AG09309 (cell line): ENCODE data around the gene APOH.

Experiments
- DNase-seq: peaks from one replicate; pipeline ENCODE4 v3.0.0-alpha.2; 2010; ENCODE audit warnings: low read depth
- H3K4me3 ChIP-seq: 2 replicates; pipeline ENCODE4 v1.5.1; 2011; ENCODE audit warnings: mild to moderate bottlenecking, low read depth, low read length, moderate library complexity; ENCODE audit not compliant: control insufficient read depth
- CTCF ChIP-seq: IDR thresholded peaks from 2 replicates; pipeline ENCODE4 v1.5.1; 2011; ENCODE audit warnings: mild to moderate bottlenecking, low read depth, low read length, inconsistent platforms; ENCODE audit not compliant: insufficient read depth, control insufficient read depth; ENCODE audit errors: missing control alignments

The APOH gene

GRCh38 chr17:66271512-66271911 lies 42.3 kb upstream of the APOH start:
- no peak for TF ChIP-seq CTCF
- no peak for DNase-seq
- no peak overlapping the region for H3K4me3 ChIP-seq

- H3K4me3 ChIP-seq: no peak overlapping the region
- no peak for DNase-seq
- no peak for TF ChIP-seq CTCF
These were observed 40.9 kb upstream of the APOH start for GRCh38 chr17:66270106-66270505.

GRCh38 chr17:66268247-66268927 lies 39.2 kb upstream of the APOH start:
- DNase-seq: no peak
- no peak for TF ChIP-seq CTCF
- no peak overlapping the region for H3K4me3 ChIP-seq

- DNase-seq: no peak
- no peak for TF ChIP-seq CTCF
- no peak overlapping the region for H3K4me3 ChIP-seq
These were observed 35.5 kb upstream of the APOH start for GRCh38 chr17:66264696-66265095.

- no peak for TF ChIP-seq CTCF
- DNase-seq: no peak
- H3K4me3 ChIP-seq: no peak overlapping the region
These were observed 33.6 kb upstream of the APOH start for GRCh38 chr17:66262767-66263166.

GRCh38 chr17:66260688-66261087 lies 31.5 kb upstream of the APOH start:
- DNase-seq: no peak
- no peak overlapping the region for H3K4me3 ChIP-seq
- no peak for TF ChIP-seq CTCF

GRCh38 chr17:66260275-66260674 lies 31.1 kb upstream of the APOH start:
- TF ChIP-seq CTCF: no peak
- no peak for DNase-seq
- H3K4me3 ChIP-seq: no peak overlapping the region
